ENCODE results near the gene CKAP4. TPM values are rescaled to one million over a fixed set of nuclear protein-coding genes. Genes with fewer than 3 reads are reported as not detected.
A peak's percentile ranks its signal among the peaks of the same experiment; 100 is the strongest.

The CKAP4 gene
- total and polyA plus RNA-seq, 2 of the 13 experiments (the other 11 are each of a cell fraction or from before 2014, with no cell fraction given), result 39.2 to 70.2 TPM

GRCh38 chr12:106296179-106296877 lies 48.5 kb upstream of the CKAP4 start (continued):
- TF ChIP-seq, protein P1, sequence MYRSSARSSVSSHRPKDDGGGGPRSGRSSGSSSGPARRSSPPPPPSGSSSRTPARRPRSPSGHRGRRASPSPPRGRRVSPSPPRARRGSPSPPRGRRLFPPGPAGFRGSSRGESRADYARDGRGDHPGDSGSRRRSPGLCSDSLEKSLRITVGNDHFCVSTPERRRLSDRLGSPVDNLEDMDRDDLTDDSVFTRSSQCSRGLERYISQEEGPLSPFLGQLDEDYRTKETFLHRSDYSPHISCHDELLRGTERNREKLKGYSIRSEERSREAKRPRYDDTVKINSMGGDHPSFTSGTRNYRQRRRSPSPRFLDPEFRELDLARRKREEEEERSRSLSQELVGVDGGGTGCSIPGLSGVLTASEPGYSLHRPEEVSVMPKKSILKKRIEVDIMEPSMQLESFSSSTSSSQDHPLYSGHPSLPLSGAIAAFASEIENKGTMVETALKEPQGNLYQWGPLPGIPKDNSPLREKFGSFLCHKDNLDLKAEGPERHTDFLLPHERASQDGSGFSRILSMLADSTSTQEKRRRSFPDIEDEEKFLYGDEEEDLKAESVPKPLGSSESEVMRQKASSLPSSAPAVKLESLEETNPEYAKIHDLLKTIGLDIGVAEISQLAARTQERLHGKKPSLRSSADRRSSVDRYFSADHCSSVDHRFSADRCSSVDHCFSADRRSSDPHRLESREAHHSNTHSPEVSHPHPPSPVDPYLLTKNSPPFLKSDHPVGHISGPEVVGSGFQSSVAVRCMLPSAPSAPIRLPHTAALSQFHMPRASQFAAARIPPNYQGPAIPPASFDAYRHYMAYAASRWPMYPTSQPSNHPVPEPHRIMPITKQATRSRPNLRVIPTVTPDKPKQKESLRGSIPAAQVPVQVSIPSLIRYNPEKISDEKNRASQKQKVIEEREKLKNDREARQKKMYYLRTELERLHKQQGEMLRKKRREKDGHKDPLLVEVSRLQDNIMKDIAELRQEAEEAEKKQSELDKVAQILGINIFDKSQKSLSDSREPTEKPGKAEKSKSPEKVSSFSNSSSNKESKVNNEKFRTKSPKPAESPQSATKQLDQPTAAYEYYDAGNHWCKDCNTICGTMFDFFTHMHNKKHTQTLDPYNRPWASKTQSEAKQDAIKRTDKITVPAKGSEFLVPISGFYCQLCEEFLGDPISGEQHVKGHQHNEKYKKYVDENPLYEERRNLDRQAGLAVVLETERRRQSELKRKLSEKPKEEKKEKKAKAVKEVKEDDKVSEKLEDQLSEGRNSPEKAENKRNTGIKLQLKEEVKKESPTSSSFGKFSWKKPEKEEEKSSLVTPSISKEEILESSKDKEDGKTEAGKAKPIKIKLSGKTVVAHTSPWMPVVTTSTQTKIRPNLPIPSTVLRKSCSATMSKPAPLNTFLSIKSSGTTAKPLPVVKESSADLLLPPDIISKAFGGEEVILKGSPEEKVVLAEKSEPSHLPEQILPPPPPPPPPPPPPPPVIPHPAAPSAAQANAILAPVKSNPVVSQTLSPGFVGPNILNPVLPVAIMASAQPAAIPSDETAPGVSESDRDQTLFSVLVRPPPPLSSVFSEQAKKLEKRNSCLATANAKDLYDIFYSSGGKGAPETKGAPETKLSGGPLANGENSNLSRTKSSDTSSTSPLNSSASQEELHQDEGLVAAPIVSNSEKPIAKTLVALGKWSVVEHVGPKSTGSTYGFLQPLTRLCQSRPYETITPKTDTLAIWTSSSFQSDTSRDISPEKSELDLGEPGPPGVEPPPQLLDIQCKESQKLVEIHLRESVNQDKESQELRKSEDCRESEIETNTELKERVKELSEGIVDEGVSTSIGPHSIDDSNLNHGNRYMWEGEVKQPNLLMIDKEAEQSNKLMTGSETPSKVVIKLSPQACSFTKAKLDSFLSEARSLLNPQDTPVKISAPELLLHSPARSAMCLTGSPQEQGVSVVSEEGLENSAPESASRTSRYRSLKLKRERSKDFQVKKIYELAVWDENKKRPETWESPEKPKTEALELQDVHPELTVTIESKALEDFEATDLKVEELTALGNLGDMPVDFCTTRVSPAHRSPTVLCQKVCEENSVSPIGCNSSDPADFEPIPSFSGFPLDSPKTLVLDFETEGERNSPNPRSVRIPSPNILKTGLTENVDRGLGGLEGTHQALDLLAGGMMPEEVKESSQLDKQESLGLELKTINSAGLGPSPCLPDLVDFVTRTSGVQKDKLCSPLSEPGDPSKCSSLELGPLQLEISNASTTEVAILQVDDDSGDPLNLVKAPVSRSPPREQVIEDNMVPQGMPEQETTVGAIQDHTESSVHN (CRISPR knock-in tag; IDR thresholded peaks at IDR 0.05), result no peak
- no peak for TF ChIP-seq ZFP1 (CRISPR knock-in tag; IDR thresholded peaks at IDR 0.05)
- no peak for TF ChIP-seq GLMP (CRISPR knock-in tag; IDR thresholded peaks at IDR 0.05; ENCODE audit: borderline replicate concordance)
- no peak for TF ChIP-seq FOXK1 (CRISPR knock-in tag; IDR thresholded peaks at IDR 0.05; ENCODE audit: borderline replicate concordance, low read depth)
- TF ChIP-seq SP5 (CRISPR knock-in tag; IDR thresholded peaks at IDR 0.05; ENCODE audit: borderline replicate concordance, low read depth), result no peak
- TF ChIP-seq, protein P2, sequence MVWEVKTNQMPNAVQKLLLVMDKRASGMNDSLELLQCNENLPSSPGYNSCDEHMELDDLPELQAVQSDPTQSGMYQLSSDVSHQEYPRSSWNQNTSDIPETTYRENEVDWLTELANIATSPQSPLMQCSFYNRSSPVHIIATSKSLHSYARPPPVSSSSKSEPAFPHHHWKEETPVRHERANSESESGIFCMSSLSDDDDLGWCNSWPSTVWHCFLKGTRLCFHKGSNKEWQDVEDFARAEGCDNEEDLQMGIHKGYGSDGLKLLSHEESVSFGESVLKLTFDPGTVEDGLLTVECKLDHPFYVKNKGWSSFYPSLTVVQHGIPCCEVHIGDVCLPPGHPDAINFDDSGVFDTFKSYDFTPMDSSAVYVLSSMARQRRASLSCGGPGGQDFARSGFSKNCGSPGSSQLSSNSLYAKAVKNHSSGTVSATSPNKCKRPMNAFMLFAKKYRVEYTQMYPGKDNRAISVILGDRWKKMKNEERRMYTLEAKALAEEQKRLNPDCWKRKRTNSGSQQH (CRISPR knock-in tag; IDR thresholded peaks at IDR 0.05; ENCODE audit: low read depth), result no peak
- no peak for TF ChIP-seq CREB1 (IDR thresholded peaks at IDR 0.05)
- no peak for TF ChIP-seq CREB1 (CRISPR knock-in tag; IDR thresholded peaks at IDR 0.05)
- 0 out of 2 replicates have a peak, but pooled peaks have one; percentile 36 for TF ChIP-seq MIER3 (CRISPR knock-in tag; IDR thresholded peaks at IDR 0.05; ENCODE audit: borderline replicate concordance)
- TF ChIP-seq FOSL1 (CRISPR knock-in tag; IDR thresholded peaks at IDR 0.05; ENCODE audit: borderline replicate concordance), result peak; percentile 32; the same call in 1 of the 2 replicates
- no peak for TF ChIP-seq TOE1 (CRISPR knock-in tag; IDR thresholded peaks at IDR 0.05)
- TF ChIP-seq NFKB2 (CRISPR knock-in tag; IDR thresholded peaks at IDR 0.05; ENCODE audit: borderline replicate concordance), result no peak
- no peak for TF ChIP-seq HES4 (CRISPR knock-in tag; IDR thresholded peaks at IDR 0.05; ENCODE audit: borderline replicate concordance)
- TF ChIP-seq MAZ (IDR thresholded peaks at IDR 0.05; ENCODE audit: borderline replicate concordance, low read depth, low read length), result no peak
- TF ChIP-seq MAZ (CRISPR knock-in tag; IDR thresholded peaks at IDR 0.05; ENCODE audit: low read depth), result no peak
- no peak for TF ChIP-seq ZNF205 (CRISPR knock-in tag; IDR thresholded peaks at IDR 0.05)
- TF ChIP-seq, protein P3, sequence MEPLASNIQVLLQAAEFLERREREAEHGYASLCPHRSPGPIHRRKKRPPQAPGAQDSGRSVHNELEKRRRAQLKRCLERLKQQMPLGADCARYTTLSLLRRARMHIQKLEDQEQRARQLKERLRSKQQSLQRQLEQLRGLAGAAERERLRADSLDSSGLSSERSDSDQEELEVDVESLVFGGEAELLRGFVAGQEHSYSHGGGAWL (CRISPR knock-in tag; IDR thresholded peaks at IDR 0.05), result no peak
- no peak for TF ChIP-seq ZNF598 (CRISPR knock-in tag; IDR thresholded peaks at IDR 0.05; ENCODE audit: borderline replicate concordance)
- no peak for TF ChIP-seq ZNF878 (CRISPR knock-in tag; IDR thresholded peaks at IDR 0.05)
- no peak for TF ChIP-seq ZBTB7B (CRISPR knock-in tag; IDR thresholded peaks at IDR 0.05)

Measured in HepG2 (cell line).